ENCODE data around the gene OSGEPL1. TPM values are rescaled to one million over a fixed set of nuclear protein-coding genes. Genes with fewer than 3 reads are reported as not detected.

OSGEPL1 gene
- total RNA-seq, 2 donors from 2014 or later = 4.2 to 4.3 TPM

- H3K36me3 Mint-ChIP-seq (ENCODE audit: low read depth) = peaks cover 2% of the 10 kb centered on the region
These were observed 52.9 kb downstream of the OSGEPL1 start for GRCh38 chr2:189709501-189710221.

GRCh38 chr2:189702071-189702470 is 60.5 kb downstream of the OSGEPL1 start:
- Mint-ChIP-seq H3K4me1 (peaks cover 4% of the 10 kb centered on the region), H3K27me3 (no peaks in the 10 kb centered on the region), H3K36me3 (ENCODE audit: low read depth) (no peaks in the 10 kb centered on the region), H3K27ac (no peak overlapping the region), H3K4me3 (no peak overlapping the region)
- ATAC-seq (no peak), DNase-seq (no peak)
- no peaks in the 10 kb centered on the region for H3K9me3 ChIP-seq (ENCODE audit: control insufficient read depth, low read length, poor library complexity, severe bottlenecking)

More at GRCh38 chr2:189709501-189710221, 52.9 kb downstream of the OSGEPL1 start:
- H3K9me3 ChIP-seq (ENCODE audit: control insufficient read depth, low read length, poor library complexity, severe bottlenecking) = no peaks in the 10 kb centered on the region
- no peak for DNase-seq
- Mint-ChIP-seq H3K27me3 (no peaks in the 10 kb centered on the region), H3K27ac (no peak overlapping the region), H3K4me3 (no peak overlapping the region), H3K4me1 (no peaks in the 10 kb centered on the region)
- ATAC-seq = no peak

GRCh38 chr2:189700681-189701080 is 61.9 kb downstream of the OSGEPL1 start:
- Mint-ChIP-seq H3K27me3 (no peaks in the 10 kb centered on the region), H3K4me3 (no peak overlapping the region), H3K36me3 (ENCODE audit: low read depth) (no peaks in the 10 kb centered on the region), H3K4me1 (peaks cover 4% of the 10 kb centered on the region), H3K27ac (no peak overlapping the region)
- ATAC-seq (no peak), DNase-seq (no peak)
- no peaks in the 10 kb centered on the region for H3K9me3 ChIP-seq (ENCODE audit: control insufficient read depth, low read length, poor library complexity, severe bottlenecking)

GRCh38 chr2:189698020-189698887 is 64.3 kb downstream of the OSGEPL1 start:
- DNase-seq (no peak), ATAC-seq (peak; percentile 65)
- Mint-ChIP-seq H3K27me3 (no peaks in the 10 kb centered on the region), H3K4me3 (no peak overlapping the region), H3K4me1 (peaks cover 4% of the 10 kb centered on the region), H3K27ac (no peak overlapping the region), H3K36me3 (ENCODE audit: low read depth) (no peaks in the 10 kb centered on the region)
- H3K9me3 ChIP-seq (ENCODE audit: control insufficient read depth, low read length, poor library complexity, severe bottlenecking) = no peaks in the 10 kb centered on the region

Other genes with a start within 250 kb of the OSGEPL1 start
- gene SLC40A1, start 182.0 kb downstream of the OSGEPL1 start, total RNA-seq = 10 to 100 TPM; 30.9 to 92.7 TPM
- 10 to 100 TPM; 34.2 to 40.4 TPM for gene ASNSD1, start 101.3 kb downstream of the OSGEPL1 start, total RNA-seq
- gene ANKAR, start 88.1 kb downstream of the OSGEPL1 start, total RNA-seq = 10 to 100 TPM in 1 of 2 donors, 1 to 10 TPM in 1; 8.0 to 10.0 TPM
- 100 to 1,000 TPM; 119 to 145 TPM for gene ORMDL1, start 21.5 kb upstream of the OSGEPL1 start, total RNA-seq
- gene PMS1, start 21.7 kb upstream of the OSGEPL1 start, total RNA-seq = 10 to 100 TPM; 18.0 to 18.4 TPM

Data from T-helper 17 cell (primary cell).